Chondrocyte (in vitro differentiated cells): ENCODE measurements around the gene APOL5. TPM values are rescaled to one million over a fixed set of nuclear protein-coding genes. Genes with fewer than 3 reads are reported as not detected.

Experiments
- DNase-seq: peaks from one replicate; pipeline ENCODE4 v3.0.0; 2021; ENCODE audit warnings: mixed read lengths, low spot score
- H3K27ac Mint-ChIP-seq: one replicate; pipeline ENCODE4 v1.8.0; 2021; ENCODE audit warnings: mild to moderate bottlenecking, moderate library complexity, mixed read lengths; ENCODE audit not compliant: unreplicated experiment
- H3K27me3 Mint-ChIP-seq: 2 replicates; pipeline ENCODE4 v1.8.0; 2021; ENCODE audit warnings: low read depth, mixed read lengths
- H3K36me3 Mint-ChIP-seq: 2 replicates; pipeline ENCODE4 v1.8.0; 2021; ENCODE audit warnings: low read depth, mixed read lengths
- H3K4me1 Mint-ChIP-seq: 2 replicates; pipeline ENCODE4 v1.8.0; 2021; ENCODE audit warnings: low read depth, mild to moderate bottlenecking, mixed read lengths
- H3K4me3 Mint-ChIP-seq: one replicate; pipeline ENCODE4 v1.8.0; 2021; ENCODE audit warnings: mild to moderate bottlenecking, moderate library complexity, mixed read lengths; ENCODE audit not compliant: unreplicated experiment
- H3K9me3 Mint-ChIP-seq: 2 replicates; pipeline ENCODE4 v1.8.0; 2021; ENCODE audit warnings: low read depth, mixed read lengths
- CTCF ChIP-seq: fragments of 200-600 bp; sonication (generic); IDR thresholded peaks from 2 replicates; pipeline ENCODE4 v1.5.0; 2021; ENCODE audit warnings: antibody characterized with exemption, mild to moderate bottlenecking, moderate library complexity
- total RNA-seq: library from RNA; stranded (reverse); gene quantifications from 3 replicates; pipeline ENCODE4 v1.2.1, GENCODE V29; 2021

APOL5 gene
- total RNA-seq, 1 donor from 2014 or later, result not detected

GRCh38 chr22:35686298-35686697, 31.4 kb upstream of the APOL5 start:
- H3K27ac Mint-ChIP-seq, result no peak overlapping the region
- H3K4me1 Mint-ChIP-seq, result no peaks in the 10 kb centered on the region
- H3K36me3 Mint-ChIP-seq, result no peaks in the 10 kb centered on the region
- TF ChIP-seq CTCF, result no peak
- DNase-seq, result no peak
- peaks cover 10% of the 10 kb centered on the region for H3K27me3 Mint-ChIP-seq
- no peak overlapping the region for H3K4me3 Mint-ChIP-seq
- no peaks in the 10 kb centered on the region for H3K9me3 Mint-ChIP-seq

DNA sequence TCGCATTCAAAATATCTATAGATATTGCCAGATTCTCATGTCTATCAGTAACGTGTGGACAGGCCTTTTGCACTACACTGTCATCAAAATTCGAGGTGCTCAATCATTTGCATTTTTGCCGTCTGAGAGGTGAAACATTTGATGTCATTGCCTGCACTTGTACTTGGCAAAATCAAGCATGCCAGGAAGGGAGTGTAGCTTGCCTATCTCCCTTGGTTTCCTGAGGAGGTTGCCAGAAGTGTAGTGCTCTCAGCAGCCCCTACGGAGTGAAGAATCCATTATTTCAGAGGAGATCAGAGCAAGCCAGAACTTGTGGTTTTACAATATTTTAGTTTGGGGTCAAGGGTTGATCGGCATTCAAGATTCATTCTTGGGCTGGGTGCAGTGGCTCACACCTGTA, 30.2 kb upstream of the APOL5 start:
- no peaks in the 10 kb centered on the region for H3K36me3 Mint-ChIP-seq
- H3K9me3 Mint-ChIP-seq, result no peaks in the 10 kb centered on the region
- DNase-seq, result no peak
- no peaks in the 10 kb centered on the region for H3K4me1 Mint-ChIP-seq
- no peak overlapping the region for H3K4me3 Mint-ChIP-seq
- no peak for TF ChIP-seq CTCF
- H3K27me3 Mint-ChIP-seq, result peaks cover 10% of the 10 kb centered on the region
- H3K27ac Mint-ChIP-seq, result no peak overlapping the region

GRCh38 chr22:35688913-35689675, 28.6 kb upstream of the APOL5 start:
- no peaks in the 10 kb centered on the region for H3K36me3 Mint-ChIP-seq
- H3K9me3 Mint-ChIP-seq, result no peaks in the 10 kb centered on the region
- no peak overlapping the region for H3K27ac Mint-ChIP-seq
- DNase-seq, result no peak
- H3K4me3 Mint-ChIP-seq, result no peak overlapping the region
- no peaks in the 10 kb centered on the region for H3K4me1 Mint-ChIP-seq
- no peak for TF ChIP-seq CTCF
- H3K27me3 Mint-ChIP-seq, result peaks cover 3% of the 10 kb centered on the region

GRCh38 chr22:35690001-35690400, 27.7 kb upstream of the APOL5 start:
- peaks cover 3% of the 10 kb centered on the region for H3K27me3 Mint-ChIP-seq
- no peak for TF ChIP-seq CTCF
- no peak for DNase-seq
- H3K27ac Mint-ChIP-seq, result no peak overlapping the region
- H3K4me3 Mint-ChIP-seq, result no peak overlapping the region
- H3K9me3 Mint-ChIP-seq, result no peaks in the 10 kb centered on the region
- H3K4me1 Mint-ChIP-seq, result no peaks in the 10 kb centered on the region
- H3K36me3 Mint-ChIP-seq, result no peaks in the 10 kb centered on the region

- peaks cover 5% of the 10 kb centered on the region for H3K27me3 Mint-ChIP-seq
- no peaks in the 10 kb centered on the region for H3K4me1 Mint-ChIP-seq
- no peak for TF ChIP-seq CTCF
- no peaks in the 10 kb centered on the region for H3K36me3 Mint-ChIP-seq
- no peak overlapping the region for H3K4me3 Mint-ChIP-seq
- DNase-seq, result no peak
- no peaks in the 10 kb centered on the region for H3K9me3 Mint-ChIP-seq
- no peak overlapping the region for H3K27ac Mint-ChIP-seq
These were observed 22.5 kb upstream of the APOL5 start for GRCh38 chr22:35695202-35695601.
